ENCODE measurements around the gene DDX24.

DNA sequence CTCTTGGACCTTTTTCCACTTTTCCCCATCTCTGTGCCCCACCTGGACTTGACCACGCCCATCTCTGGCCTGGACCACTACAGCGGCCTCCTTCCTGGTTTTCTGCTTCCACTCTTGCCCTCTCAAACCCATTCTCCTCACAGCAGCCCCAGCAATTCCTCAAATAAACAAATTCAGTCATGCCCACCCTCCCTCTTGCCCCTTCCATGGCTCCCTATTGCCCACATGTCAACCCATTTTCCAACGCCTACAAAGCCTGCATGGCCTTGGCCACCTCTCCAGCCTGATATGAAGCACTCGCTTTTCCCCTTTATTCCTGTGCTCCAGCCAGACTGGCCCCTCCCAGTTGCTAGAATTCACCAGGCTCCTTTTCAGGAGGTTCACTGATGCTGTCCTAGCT is 60.7 kb downstream of the DDX24 start:
- TF ChIP-seq, protein P1, sequence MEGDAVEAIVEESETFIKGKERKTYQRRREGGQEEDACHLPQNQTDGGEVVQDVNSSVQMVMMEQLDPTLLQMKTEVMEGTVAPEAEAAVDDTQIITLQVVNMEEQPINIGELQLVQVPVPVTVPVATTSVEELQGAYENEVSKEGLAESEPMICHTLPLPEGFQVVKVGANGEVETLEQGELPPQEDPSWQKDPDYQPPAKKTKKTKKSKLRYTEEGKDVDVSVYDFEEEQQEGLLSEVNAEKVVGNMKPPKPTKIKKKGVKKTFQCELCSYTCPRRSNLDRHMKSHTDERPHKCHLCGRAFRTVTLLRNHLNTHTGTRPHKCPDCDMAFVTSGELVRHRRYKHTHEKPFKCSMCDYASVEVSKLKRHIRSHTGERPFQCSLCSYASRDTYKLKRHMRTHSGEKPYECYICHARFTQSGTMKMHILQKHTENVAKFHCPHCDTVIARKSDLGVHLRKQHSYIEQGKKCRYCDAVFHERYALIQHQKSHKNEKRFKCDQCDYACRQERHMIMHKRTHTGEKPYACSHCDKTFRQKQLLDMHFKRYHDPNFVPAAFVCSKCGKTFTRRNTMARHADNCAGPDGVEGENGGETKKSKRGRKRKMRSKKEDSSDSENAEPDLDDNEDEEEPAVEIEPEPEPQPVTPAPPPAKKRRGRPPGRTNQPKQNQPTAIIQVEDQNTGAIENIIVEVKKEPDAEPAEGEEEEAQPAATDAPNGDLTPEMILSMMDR (IDR thresholded peaks at IDR 0.05; ENCODE audit: low read depth, low read length), result no peak
- no peak for TF ChIP-seq MYC (IDR thresholded peaks at IDR 0.05; ENCODE audit: low read depth, low read length)
